ENCODE results near the gene DOCK3.
"Not testable (repeated sequence)": the region's sequence is repeated elsewhere in the genome, so short reads cannot be mapped to it uniquely, and the experiment has no call there.

The DOCK3 gene

DNA sequence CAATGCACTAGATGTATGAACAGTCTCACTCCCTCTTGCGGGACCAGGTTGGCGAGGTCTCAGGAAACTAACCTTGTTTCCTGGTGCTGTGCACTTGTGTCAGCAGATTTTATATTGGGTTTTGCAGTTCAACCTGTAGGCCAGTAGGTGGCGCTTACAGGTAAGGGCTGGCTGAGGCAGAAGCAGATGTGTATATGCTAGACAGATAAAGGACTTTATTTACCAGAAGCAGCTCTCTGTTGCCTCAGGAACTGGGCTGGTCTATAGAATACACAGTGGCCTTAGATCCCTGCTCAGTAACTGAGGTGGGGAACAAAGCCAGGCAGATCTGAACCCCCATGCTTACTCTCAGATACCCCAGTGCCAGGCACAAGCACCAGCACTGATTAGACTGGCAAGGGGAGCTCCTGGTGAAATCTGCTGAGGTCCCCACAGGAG, 296.8 kb downstream of the DOCK3 start:
- TF ChIP-seq, protein P1, sequence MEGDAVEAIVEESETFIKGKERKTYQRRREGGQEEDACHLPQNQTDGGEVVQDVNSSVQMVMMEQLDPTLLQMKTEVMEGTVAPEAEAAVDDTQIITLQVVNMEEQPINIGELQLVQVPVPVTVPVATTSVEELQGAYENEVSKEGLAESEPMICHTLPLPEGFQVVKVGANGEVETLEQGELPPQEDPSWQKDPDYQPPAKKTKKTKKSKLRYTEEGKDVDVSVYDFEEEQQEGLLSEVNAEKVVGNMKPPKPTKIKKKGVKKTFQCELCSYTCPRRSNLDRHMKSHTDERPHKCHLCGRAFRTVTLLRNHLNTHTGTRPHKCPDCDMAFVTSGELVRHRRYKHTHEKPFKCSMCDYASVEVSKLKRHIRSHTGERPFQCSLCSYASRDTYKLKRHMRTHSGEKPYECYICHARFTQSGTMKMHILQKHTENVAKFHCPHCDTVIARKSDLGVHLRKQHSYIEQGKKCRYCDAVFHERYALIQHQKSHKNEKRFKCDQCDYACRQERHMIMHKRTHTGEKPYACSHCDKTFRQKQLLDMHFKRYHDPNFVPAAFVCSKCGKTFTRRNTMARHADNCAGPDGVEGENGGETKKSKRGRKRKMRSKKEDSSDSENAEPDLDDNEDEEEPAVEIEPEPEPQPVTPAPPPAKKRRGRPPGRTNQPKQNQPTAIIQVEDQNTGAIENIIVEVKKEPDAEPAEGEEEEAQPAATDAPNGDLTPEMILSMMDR (IDR thresholded peaks at IDR 0.05; ENCODE audit: control insufficient read depth, insufficient read depth, low read depth, low read length, missing control alignments), result peak; percentile 82
- H3K4me3 ChIP-seq (ENCODE audit: control insufficient read depth, low read depth, low read length), result no peak overlapping the region
- no peak for DNase-seq (ENCODE audit: low read depth)

DNA sequence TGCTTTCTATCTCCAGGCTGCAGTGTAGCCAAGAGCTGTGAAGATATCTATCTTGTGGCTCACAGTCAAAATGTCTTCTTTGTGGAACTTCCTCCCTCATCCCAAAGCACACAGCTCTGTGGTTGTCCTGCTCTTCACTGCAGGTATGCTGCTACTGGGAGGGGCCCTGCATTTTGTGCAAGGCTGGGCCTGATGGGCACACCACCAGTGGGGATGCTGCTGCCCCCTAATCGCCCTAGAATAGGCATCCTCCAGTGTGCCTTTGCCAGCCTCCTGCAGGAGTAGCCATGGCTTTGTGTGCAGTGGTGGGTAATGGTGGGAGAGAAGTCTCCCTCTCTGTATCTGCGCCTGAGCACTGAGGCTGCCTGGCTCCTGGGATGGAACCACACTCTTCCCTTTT, 297.3 kb downstream of the DOCK3 start:
- TF ChIP-seq, protein P1 (IDR thresholded peaks at IDR 0.05; ENCODE audit: control insufficient read depth, insufficient read depth, low read depth, low read length, missing control alignments), result no peak
- DNase-seq (ENCODE audit: low read depth), result no peak
- H3K4me3 ChIP-seq (ENCODE audit: control insufficient read depth, low read depth, low read length), result no peak overlapping the region

GRCh38 chr3:50978586-50978985, 303.9 kb downstream of the DOCK3 start:
- H3K4me3 ChIP-seq (ENCODE audit: control insufficient read depth, low read depth, low read length); DNase-seq (ENCODE audit: low read depth): not testable (repeated sequence)

- no peak overlapping the region for H3K4me3 ChIP-seq (ENCODE audit: control insufficient read depth, low read depth, low read length)
- TF ChIP-seq, protein P1 (IDR thresholded peaks at IDR 0.05; ENCODE audit: control insufficient read depth, insufficient read depth, low read depth, low read length, missing control alignments), result no peak
- no peak for DNase-seq (ENCODE audit: low read depth)
These were observed 304.4 kb downstream of the DOCK3 start for GRCh38 chr3:50978991-50979667.

DNA sequence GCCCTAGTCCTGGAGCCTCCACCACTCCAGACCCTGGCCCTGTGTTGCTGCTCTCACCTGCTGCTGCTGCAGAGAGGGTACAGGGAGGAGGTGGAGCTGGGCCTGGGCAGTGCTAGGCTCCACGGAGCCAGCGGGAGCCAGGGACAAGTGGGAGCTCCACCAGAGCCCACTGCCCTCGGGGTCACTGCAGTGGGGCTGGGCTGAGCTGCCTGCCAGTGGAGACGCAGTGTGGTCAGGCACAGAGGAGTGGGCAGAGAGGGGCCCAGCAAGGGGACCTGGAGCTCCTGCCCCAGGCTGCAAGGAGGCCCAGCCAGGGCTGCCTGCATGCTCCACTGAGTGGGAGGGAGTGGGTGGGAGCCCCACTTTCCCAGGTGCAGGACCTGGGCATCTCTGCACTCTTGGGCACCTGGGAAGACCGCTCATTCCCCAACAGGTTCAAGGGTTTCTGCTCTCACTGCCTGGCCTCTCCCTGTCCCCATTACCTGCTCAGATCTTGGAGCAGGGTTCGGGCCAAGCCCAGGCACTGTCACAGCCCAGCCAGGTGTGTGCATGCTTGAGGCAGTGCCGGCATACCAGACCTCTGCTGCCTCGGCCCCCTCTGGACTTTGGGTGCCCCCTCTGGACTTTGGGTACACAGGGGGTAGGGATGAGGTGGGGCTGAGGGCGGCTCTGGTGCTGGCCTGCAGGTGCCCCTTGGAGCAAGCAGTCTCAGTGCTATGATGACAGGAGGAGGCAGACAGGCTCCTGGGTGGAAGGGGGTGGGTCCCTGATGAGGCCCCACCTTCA, 308.0 kb downstream of the DOCK3 start:
- TF ChIP-seq, protein P1 (IDR thresholded peaks at IDR 0.05; ENCODE audit: control insufficient read depth, insufficient read depth, low read depth, low read length, missing control alignments), result no peak
- DNase-seq (ENCODE audit: low read depth), result no peak
- H3K4me3 ChIP-seq (ENCODE audit: control insufficient read depth, low read depth, low read length), result no peak overlapping the region

DNA sequence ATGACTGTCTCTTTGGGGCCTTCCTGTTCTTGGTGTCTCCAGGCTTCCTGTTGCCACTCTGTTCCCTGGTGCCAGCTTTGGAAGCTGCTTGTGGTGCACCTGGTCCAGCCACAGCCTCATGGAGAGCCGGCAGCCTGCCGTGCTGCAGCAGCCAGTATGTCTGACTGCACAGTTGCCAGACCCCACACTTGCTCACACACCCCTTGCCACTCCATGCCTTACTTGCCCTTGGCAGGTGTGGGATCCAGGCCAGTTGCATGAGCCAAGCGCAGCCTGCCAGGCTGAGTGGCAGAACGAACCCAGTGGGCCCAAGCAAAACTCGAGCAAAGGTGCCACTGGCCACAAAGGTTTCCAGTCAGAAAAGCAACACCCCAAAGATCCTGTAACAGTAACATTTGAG, 309.2 kb downstream of the DOCK3 start:
- DNase-seq (ENCODE audit: low read depth), result no peak
- no peak overlapping the region for H3K4me3 ChIP-seq (ENCODE audit: control insufficient read depth, low read depth, low read length)
- TF ChIP-seq, protein P1 (IDR thresholded peaks at IDR 0.05; ENCODE audit: control insufficient read depth, insufficient read depth, low read depth, low read length, missing control alignments), result no peak

DNA sequence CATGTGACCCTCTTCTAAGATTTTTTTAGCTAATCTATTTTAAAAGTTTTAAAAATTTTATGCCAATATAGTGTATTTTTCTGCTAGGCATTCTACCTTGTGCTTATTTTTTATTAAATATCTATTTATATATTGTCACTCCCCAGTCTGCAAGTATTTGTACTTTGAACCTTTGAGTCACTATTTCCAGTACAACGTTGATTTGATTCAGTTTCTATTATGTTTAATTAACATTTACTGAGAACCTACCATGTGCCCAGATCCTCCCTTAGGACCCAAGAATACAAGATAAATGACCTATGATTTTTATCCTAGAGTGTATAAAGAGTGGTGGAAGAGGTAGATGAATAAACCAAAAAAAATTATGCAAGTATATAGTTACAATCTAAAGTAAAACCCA, 311.2 kb downstream of the DOCK3 start:
- no peak for DNase-seq (ENCODE audit: low read depth)
- no peak overlapping the region for H3K4me3 ChIP-seq (ENCODE audit: control insufficient read depth, low read depth, low read length)
- TF ChIP-seq, protein P1 (IDR thresholded peaks at IDR 0.05; ENCODE audit: control insufficient read depth, insufficient read depth, low read depth, low read length, missing control alignments), result no peak

Data from AG09309 (cell line).